K562 (cell line): ENCODE data around the gene ZCCHC14. TPM values are rescaled to one million over a fixed set of nuclear protein-coding genes. Genes with fewer than 3 reads are reported as not detected.

Experiments
- BCOR ChIP-seq: fragments of 450-650 bp; IDR thresholded peaks from 2 replicates; pipeline ENCODE4 v1.6.1; 2016
- DACH1 ChIP-seq: fragments of 450-650 bp; IDR thresholded peaks from 2 replicates; pipeline ENCODE4 v1.6.1; 2018; ENCODE audit not compliant: partially characterized antibody
- E2F8 ChIP-seq: fragments of 450-650 bp; IDR thresholded peaks from 2 replicates; pipeline ENCODE4 v1.7.1; 2018; ENCODE audit warnings: mild to moderate bottlenecking, low read depth; ENCODE audit not compliant: partially characterized antibody
- IFI16 ChIP-seq: fragments of 250-450 bp; sonication (Bioruptor Pico); IDR thresholded peaks from 2 replicates; pipeline ENCODE4 v2.1.2; 2022; ENCODE audit warnings: mild to moderate bottlenecking, inconsistent platforms
- ILF3 ChIP-seq: fragments of 450-650 bp; IDR thresholded peaks from 2 replicates; pipeline ENCODE4 v1.6.1; 2018; ENCODE audit warnings: antibody characterized with exemption, mild to moderate bottlenecking, moderate library complexity, borderline replicate concordance
- KAT8 ChIP-seq: fragments of 450-650 bp; IDR thresholded peaks from 2 replicates; pipeline ENCODE4 v1.6.1; 2016; ENCODE audit warnings: low read depth, mild to moderate bottlenecking
- LARP7 ChIP-seq: fragments of 450-650 bp; IDR thresholded peaks from 2 replicates; pipeline ENCODE4 v1.6.1; 2016
- MAZ ChIP-seq, 2 experiments: fragments of 450-650 bp in 1 of 2; sonication (generic) in 1 of 2; formaldehyde crosslinking; IDR thresholded peaks in 1 of 2; conservative IDR thresholded peaks in 1 of 2; 2 replicates each; pipeline versions ENCODE4 v1.4.0 to v1.5.0; 2020; ENCODE audit warnings: mild to moderate bottlenecking in 1 of 2, missing genetic modification reagents in 1 of 2
- MECOM ChIP-seq: fragments of 250-450 bp; sonication (Bioruptor Pico); IDR thresholded peaks from 2 replicates; pipeline ENCODE4 v1.8.0; 2022; ENCODE audit warnings: inconsistent platforms
- MTA3 ChIP-seq: fragments of 450-650 bp; formaldehyde crosslinking; IDR thresholded peaks from 2 replicates; pipeline ENCODE4 v1.6.1; 2017; ENCODE audit warnings: mild to moderate bottlenecking, borderline replicate concordance
- NR2F6 ChIP-seq: fragments of 450-650 bp; formaldehyde crosslinking; IDR thresholded peaks from 2 replicates; pipeline ENCODE4 v1.4.0; 2020; ENCODE audit warnings: mild to moderate bottlenecking
- SNAPC5 ChIP-seq: fragments of 250-450 bp; sonication (Bioruptor Pico); IDR thresholded peaks from 2 replicates; pipeline ENCODE4 v1.8.0; 2021; ENCODE audit warnings: moderate library complexity, mild to moderate bottlenecking, inconsistent platforms
- TBP ChIP-seq: optimal IDR thresholded peaks from 2 replicates; pipeline ENCODE3; 2011; ENCODE audit warnings: low read depth, low read length, improper control_type of control experiment
- YBX1 ChIP-seq: fragments of 450-650 bp; IDR thresholded peaks from 2 replicates; pipeline ENCODE4 v1.7.1; 2016; ENCODE audit warnings: mild to moderate bottlenecking
- ZNF121 ChIP-seq: sonication (generic); formaldehyde crosslinking; conservative IDR thresholded peaks from 2 replicates; pipeline ENCODE4 v1.8.0; 2022; ENCODE audit warnings: missing genetic modification reagents
- ZNF431 ChIP-seq: sonication (generic); formaldehyde crosslinking; IDR thresholded peaks from 2 replicates; pipeline ENCODE4 v1.8.0; 2022; ENCODE audit warnings: mild to moderate bottlenecking, missing genetic modification reagents
- polyA plus RNA-seq, 8 experiments: library from polyadenylated mRNA; depleted of rRNA in 4 of 8; stranded (reverse) in 5 of 8; unstranded in 3 of 8; fragments of >200 nt; fragmentation: Nextera tagmentation in 2 of 8; fragmentation: Illumina TruSeq in 1 of 8; extraction: Ambion mirVana in 2 of 8; extraction: Trizol in 1 of 8; gene quantifications; 2 replicates each; pipeline versions ENCODE4 v1.2.1 to v1.2.3, GENCODE V29; 2011 to 2014; ENCODE audit warnings: inconsistent platforms in 1 of 8, missing spikeins in 1 of 8
- total RNA-seq, 7 experiments: library from RNA; depleted of rRNA in 6 of 7; stranded (reverse); fragments of >200 nt in 6 of 7; fragmentation: Illumina TruSeq in 2 of 7; extraction: Trizol in 2 of 7; gene quantifications; 2 replicates each; pipeline versions ENCODE4 v1.2.1 to v1.2.3, GENCODE V29; 2011 to 2021; ENCODE audit warnings: low replicate concordance in 1 of 7
- TF ChIP-seq, protein P1 (sequence below): sonication (generic); formaldehyde crosslinking; IDR thresholded peaks from 2 replicates; pipeline ENCODE4 v1.8.0; 2022; ENCODE audit warnings: mild to moderate bottlenecking, missing genetic modification reagents, borderline replicate concordance
- TF ChIP-seq, protein P2 (sequence below): fragments of 250-450 bp; sonication (Bioruptor Pico); IDR thresholded peaks from 2 replicates; pipeline ENCODE4 v1.4.0; 2020; ENCODE audit warnings: mild to moderate bottlenecking, moderate library complexity
- TF ChIP-seq, protein P3 (sequence below): sonication (generic); formaldehyde crosslinking; IDR thresholded peaks from 2 replicates; pipeline ENCODE4 v1.8.1; 2023; ENCODE audit warnings: mild to moderate bottlenecking, missing genetic modification reagents

The ZCCHC14 gene
- total and polyA plus RNA-seq, 9 of the 15 experiments (the other 6 are each of a cell fraction or from before 2014, with no cell fraction given) = 1.5 to 12.4 (median 2.9) TPM

GRCh38 chr16:87390641-87391323 lies 102.0 kb downstream of the ZCCHC14 start (continued):
- TF ChIP-seq MTA3 (no peak), MAZ (CRISPR knock-in tag; conservative IDR thresholded peaks at IDR 0.05 in 1 of 2, IDR thresholded peaks at IDR 0.05 in 1 of 2) (no peak), TBP (no peak), NR2F6 (CRISPR knock-in tag) (no peak), ZNF431 (CRISPR knock-in tag) (0 out of 2 replicates have a peak, but pooled peaks have one; percentile 14), LARP7 (no peak), ZNF121 (CRISPR knock-in tag) (peak; percentile 92), YBX1 (no peak), SNAPC5 (CRISPR knock-in tag) (no peak), BCOR (peak; percentile 66; the same call in 1 of the 2 replicates), ILF3 (no peak), MECOM (CRISPR knock-in tag) (no peak), DACH1 (no peak), IFI16 (CRISPR knock-in tag) (no peak), E2F8 (no peak), KAT8 (no peak)
- TF ChIP-seq, protein P1, sequence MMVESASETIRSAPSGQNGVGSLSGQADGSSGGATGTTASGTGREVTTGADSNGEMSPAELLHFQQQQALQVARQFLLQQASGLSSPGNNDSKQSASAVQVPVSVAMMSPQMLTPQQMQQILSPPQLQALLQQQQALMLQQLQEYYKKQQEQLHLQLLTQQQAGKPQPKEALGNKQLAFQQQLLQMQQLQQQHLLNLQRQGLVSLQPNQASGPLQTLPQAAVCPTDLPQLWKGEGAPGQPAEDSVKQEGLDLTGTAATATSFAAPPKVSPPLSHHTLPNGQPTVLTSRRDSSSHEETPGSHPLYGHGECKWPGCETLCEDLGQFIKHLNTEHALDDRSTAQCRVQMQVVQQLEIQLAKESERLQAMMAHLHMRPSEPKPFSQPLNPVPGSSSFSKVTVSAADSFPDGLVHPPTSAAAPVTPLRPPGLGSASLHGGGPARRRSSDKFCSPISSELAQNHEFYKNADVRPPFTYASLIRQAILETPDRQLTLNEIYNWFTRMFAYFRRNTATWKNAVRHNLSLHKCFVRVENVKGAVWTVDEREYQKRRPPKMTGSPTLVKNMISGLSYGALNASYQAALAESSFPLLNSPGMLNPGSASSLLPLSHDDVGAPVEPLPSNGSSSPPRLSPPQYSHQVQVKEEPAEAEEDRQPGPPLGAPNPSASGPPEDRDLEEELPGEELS (CRISPR knock-in tag) = no peak
- TF ChIP-seq, protein P2, sequence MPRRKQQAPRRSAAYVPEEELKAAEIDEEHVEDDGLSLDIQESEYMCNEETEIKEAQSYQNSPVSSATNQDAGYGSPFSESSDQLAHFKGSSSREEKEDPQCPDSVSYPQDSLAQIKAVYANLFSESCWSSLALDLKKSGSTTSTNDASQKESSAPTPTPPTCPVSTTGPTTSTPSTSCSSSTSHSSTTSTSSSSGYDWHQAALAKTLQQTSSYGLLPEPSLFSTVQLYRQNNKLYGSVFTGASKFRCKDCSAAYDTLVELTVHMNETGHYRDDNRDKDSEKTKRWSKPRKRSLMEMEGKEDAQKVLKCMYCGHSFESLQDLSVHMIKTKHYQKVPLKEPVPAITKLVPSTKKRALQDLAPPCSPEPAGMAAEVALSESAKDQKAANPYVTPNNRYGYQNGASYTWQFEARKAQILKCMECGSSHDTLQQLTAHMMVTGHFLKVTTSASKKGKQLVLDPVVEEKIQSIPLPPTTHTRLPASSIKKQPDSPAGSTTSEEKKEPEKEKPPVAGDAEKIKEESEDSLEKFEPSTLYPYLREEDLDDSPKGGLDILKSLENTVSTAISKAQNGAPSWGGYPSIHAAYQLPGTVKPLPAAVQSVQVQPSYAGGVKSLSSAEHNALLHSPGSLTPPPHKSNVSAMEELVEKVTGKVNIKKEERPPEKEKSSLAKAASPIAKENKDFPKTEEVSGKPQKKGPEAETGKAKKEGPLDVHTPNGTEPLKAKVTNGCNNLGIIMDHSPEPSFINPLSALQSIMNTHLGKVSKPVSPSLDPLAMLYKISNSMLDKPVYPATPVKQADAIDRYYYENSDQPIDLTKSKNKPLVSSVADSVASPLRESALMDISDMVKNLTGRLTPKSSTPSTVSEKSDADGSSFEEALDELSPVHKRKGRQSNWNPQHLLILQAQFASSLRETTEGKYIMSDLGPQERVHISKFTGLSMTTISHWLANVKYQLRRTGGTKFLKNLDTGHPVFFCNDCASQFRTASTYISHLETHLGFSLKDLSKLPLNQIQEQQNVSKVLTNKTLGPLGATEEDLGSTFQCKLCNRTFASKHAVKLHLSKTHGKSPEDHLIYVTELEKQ = no peak
- TF ChIP-seq, protein P3, sequence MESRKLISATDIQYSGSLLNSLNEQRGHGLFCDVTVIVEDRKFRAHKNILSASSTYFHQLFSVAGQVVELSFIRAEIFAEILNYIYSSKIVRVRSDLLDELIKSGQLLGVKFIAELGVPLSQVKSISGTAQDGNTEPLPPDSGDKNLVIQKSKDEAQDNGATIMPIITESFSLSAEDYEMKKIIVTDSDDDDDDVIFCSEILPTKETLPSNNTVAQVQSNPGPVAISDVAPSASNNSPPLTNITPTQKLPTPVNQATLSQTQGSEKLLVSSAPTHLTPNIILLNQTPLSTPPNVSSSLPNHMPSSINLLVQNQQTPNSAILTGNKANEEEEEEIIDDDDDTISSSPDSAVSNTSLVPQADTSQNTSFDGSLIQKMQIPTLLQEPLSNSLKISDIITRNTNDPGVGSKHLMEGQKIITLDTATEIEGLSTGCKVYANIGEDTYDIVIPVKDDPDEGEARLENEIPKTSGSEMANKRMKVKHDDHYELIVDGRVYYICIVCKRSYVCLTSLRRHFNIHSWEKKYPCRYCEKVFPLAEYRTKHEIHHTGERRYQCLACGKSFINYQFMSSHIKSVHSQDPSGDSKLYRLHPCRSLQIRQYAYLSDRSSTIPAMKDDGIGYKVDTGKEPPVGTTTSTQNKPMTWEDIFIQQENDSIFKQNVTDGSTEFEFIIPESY (CRISPR knock-in tag) = peak; percentile 58; the same call in 1 of the 2 replicates
